Caco-2 (cell line): Measurements from ENCODE around the gene RNF4. TPM values are rescaled to one million over a fixed set of nuclear protein-coding genes. Genes with fewer than 3 reads are reported as not detected.
"Not testable (repeated sequence)": the region's sequence is repeated elsewhere in the genome, so short reads cannot be mapped to it uniquely, and the experiment has no call there.

ENCODE experiments used
- BruUV-seq: library from RNA; stranded (reverse); fragments of 400-500 nt; replicated peaks from 2 replicates; lab custom pipeline; 2021; lab: Mats Ljungman, UMichigan
- CTCF ChIA-PET: fragments of 300-600 bp; sonication (Branson Sonifier 250); formaldehyde crosslinking; loops from one replicate; lab custom pipeline; 2022; ENCODE audit warnings: antibody characterized with exemption; lab: Charles Lee
- POLR2A ChIA-PET: fragments of 300-600 bp; sonication (Branson Sonifier 250); formaldehyde crosslinking; loops from one replicate; lab custom pipeline; 2022; ENCODE audit warnings: antibody characterized with exemption; lab: Charles Lee
- DNase-seq, 2 experiments: peaks; one replicate each; pipeline versions ENCODE4 v3.0.0 to v3.0.0-alpha.2; 2020 to 2022
- H3K27me3 ChIP-seq: replicated peaks from 2 replicates; pipeline ENCODE4 v1.6.0; 2011; ENCODE audit warnings: low read length; ENCODE audit not compliant: control insufficient read depth, insufficient read depth
- H3K36me3 ChIP-seq: 2 replicates; pipeline ENCODE4 v1.5.1; 2011; ENCODE audit warnings: low read length; ENCODE audit not compliant: control insufficient read depth, insufficient read depth
- H3K4me1 ChIP-seq: fragments of 250-450 bp; sonication (Bioruptor Pico); 2 replicates; pipeline ENCODE4 v1.5.1; 2020; ENCODE audit warnings: mild to moderate bottlenecking
- H3K4me3 ChIP-seq: 2 replicates; pipeline ENCODE4 v1.5.1; 2011; ENCODE audit warnings: low read depth, mild to moderate bottlenecking, control low read depth, low read length
- H3K9me3 ChIP-seq: fragments of 250-450 bp; sonication (Bioruptor Pico); 2 replicates; pipeline ENCODE4 v1.5.1; 2020; ENCODE audit warnings: mild to moderate bottlenecking, moderate library complexity
- H3K27ac Mint-ChIP-seq: one replicate; pipeline ENCODE4 v1.8.0; 2022; ENCODE audit warnings: mixed read lengths; ENCODE audit not compliant: unreplicated experiment
- H3K27me3 Mint-ChIP-seq: one replicate; pipeline ENCODE4 v1.8.0; 2022; ENCODE audit warnings: mixed read lengths; ENCODE audit not compliant: insufficient read depth, unreplicated experiment
- H3K36me3 Mint-ChIP-seq: one replicate; pipeline ENCODE4 v1.8.0; 2022; ENCODE audit warnings: mild to moderate bottlenecking, mixed read lengths; ENCODE audit not compliant: insufficient read depth, unreplicated experiment
- H3K4me1 Mint-ChIP-seq: one replicate; pipeline ENCODE4 v1.8.0; 2022; ENCODE audit warnings: low read depth, mixed read lengths; ENCODE audit not compliant: unreplicated experiment
- H3K4me3 Mint-ChIP-seq: one replicate; pipeline ENCODE4 v1.8.0; 2022; ENCODE audit warnings: mild to moderate bottlenecking, moderate library complexity, mixed read lengths; ENCODE audit not compliant: unreplicated experiment
- H3K9me3 Mint-ChIP-seq: one replicate; pipeline ENCODE4 v1.8.0; 2022; ENCODE audit warnings: mixed read lengths; ENCODE audit not compliant: unreplicated experiment
- intact Hi-C: fragments of 100-400 bp; cut with micrococcal nuclease; formaldehyde crosslinking; loops from one replicate; pipeline ENCODE4 v1.10.0; 2022; ENCODE audit not compliant: unreplicated experiment
- total RNA-seq: library from RNA; stranded (reverse); gene quantifications from 2 replicates; pipeline ENCODE4 v1.2.3, GENCODE V29; 2022
- TF ChIP-seq, protein P1 (sequence below), 2 experiments: fragments of 200-600 bp in 1 of 2; IDR thresholded peaks; 1 replicate in 1 of 2; 2 replicates in 1 of 2; pipeline versions ENCODE4 v1.5.1 to v1.8.0; 2011 to 2022; ENCODE audit warnings: antibody characterized with exemption in 1 of 2, control low read depth in 1 of 2, inconsistent platforms in 1 of 2, low read depth in 1 of 2, low read length in 1 of 2, mild to moderate bottlenecking in 1 of 2, moderate library complexity in 1 of 2; ENCODE audit not compliant: insufficient read depth in 1 of 2, severe bottlenecking in 1 of 2, unreplicated experiment in 1 of 2

RNF4 gene
- total RNA-seq, 1 experiment from 2014 or later, result 75.4 TPM

DNA sequence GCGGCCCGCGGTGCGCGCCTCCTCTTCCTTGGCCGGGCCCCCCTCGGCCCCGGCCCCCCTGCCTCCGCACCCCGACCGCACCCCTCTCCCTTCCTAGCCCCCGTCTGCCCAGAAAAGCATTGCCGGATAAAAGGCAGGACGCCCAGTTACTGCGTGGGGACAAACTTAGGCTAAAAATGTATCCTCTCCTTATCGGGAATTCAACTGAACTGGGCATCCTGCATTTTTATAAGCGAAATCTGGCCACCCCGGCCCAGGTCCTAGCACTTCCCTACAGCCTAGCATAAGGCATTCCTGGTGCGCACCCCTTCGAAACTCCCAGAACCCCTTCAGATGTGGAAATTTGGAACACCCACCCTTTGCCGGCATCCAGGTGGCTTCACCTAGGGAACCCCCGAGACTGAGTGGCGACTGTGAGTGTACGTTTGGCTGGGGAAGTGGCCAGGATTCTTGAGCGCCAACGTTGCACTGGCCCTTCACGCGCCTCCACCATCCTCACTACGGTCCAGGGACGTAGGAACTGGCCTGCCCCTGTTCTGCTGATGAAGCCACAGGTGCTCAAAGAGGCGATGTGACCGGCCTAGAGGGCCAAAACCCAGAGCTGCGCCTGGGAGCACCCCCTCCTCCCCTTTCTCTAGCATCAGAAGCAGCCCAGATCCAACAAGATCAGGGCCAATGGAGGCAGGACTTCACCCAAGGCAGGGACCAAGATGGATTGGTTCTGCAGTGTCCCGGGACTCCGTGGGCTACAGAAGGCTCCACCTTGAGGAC is 5.7 kb upstream of the RNF4 start:
- Histone ChIP-seq H3K4me1 (peaks cover 7% of the 10 kb centered on the region), H3K4me3 (peak overlapping the region; percentile 33), H3K27me3 (no peaks in the 10 kb centered on the region), H3K9me3 (no peaks in the 10 kb centered on the region), H3K36me3 (no peaks in the 10 kb centered on the region)
- Mint-ChIP-seq H3K4me1 (peaks cover 8% of the 10 kb centered on the region), H3K27me3 (no peaks in the 10 kb centered on the region), H3K36me3 (peaks cover 10% of the 10 kb centered on the region), H3K4me3 (peak overlapping the region; percentile 70), H3K27ac (no peak overlapping the region), H3K9me3 (no peaks in the 10 kb centered on the region)
- ChIA-PET CTCF (interaction anchor here (0.6 to 1.5 kb wide), 2 partner anchors 59 to 243 kb away, joined by 6 to 14 read pairs; no protein-coding TSS in a partner anchor), POLR2A (interaction anchor here (1.2 kb wide), 1 partner anchor 201 kb away, joined by 4 read pairs; no protein-coding TSS in a partner anchor)
- TF ChIP-seq, protein P1, sequence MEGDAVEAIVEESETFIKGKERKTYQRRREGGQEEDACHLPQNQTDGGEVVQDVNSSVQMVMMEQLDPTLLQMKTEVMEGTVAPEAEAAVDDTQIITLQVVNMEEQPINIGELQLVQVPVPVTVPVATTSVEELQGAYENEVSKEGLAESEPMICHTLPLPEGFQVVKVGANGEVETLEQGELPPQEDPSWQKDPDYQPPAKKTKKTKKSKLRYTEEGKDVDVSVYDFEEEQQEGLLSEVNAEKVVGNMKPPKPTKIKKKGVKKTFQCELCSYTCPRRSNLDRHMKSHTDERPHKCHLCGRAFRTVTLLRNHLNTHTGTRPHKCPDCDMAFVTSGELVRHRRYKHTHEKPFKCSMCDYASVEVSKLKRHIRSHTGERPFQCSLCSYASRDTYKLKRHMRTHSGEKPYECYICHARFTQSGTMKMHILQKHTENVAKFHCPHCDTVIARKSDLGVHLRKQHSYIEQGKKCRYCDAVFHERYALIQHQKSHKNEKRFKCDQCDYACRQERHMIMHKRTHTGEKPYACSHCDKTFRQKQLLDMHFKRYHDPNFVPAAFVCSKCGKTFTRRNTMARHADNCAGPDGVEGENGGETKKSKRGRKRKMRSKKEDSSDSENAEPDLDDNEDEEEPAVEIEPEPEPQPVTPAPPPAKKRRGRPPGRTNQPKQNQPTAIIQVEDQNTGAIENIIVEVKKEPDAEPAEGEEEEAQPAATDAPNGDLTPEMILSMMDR (IDR thresholded peaks at IDR 0.05; ENCODE audit: insufficient read depth in 1 of 2, low read depth in 1 of 2, low read length in 1 of 2, severe bottlenecking in 1 of 2, unreplicated experiment in 1 of 2), result peak in 1 of 2 experiments; percentile 4
- no peak for DNase-seq
- intact Hi-C loops, result loop anchor here (1.0 to 5.0 kb wide), 3 partner anchors 46 to 243 kb away; partner anchors contain the start of genes CFAP99, HAUS3, POLN and ZFYVE28
- no TSS peak for BruUV-seq

GRCh38 chr4:2465032-2465431 is 3.9 kb upstream of the RNF4 start:
- H3K36me3 ChIP-seq, result no peaks in the 10 kb centered on the region
- DNase-seq, result no peak
- ChIA-PET CTCF (interaction anchor here (0.9 to 1.3 kb wide), 3 partner anchors 46 to 223 kb away, joined by 3 to 5 read pairs (median 4); partner anchors contain the start of genes CFAP99, FAM193A, HAUS3 and POLN), POLR2A (interaction anchor here (0.5 kb wide), 1 partner anchor 71 kb away, joined by 5 read pairs; the partner anchor contains the start of gene FAM193A)
- no peaks in the 10 kb centered on the region for H3K9me3 ChIP-seq
- BruUV-seq, result no TSS peak
- intact Hi-C loops, result no loop called here
- TF ChIP-seq, protein P1 (IDR thresholded peaks at IDR 0.05; ENCODE audit: insufficient read depth in 1 of 2, low read depth in 1 of 2, low read length in 1 of 2, severe bottlenecking in 1 of 2, unreplicated experiment in 1 of 2), result no peak
- no peak overlapping the region for H3K4me3 Mint-ChIP-seq
- H3K27me3 Mint-ChIP-seq, result no peaks in the 10 kb centered on the region
- H3K4me1 Mint-ChIP-seq, result peaks cover 8% of the 10 kb centered on the region
- peaks cover 25% of the 10 kb centered on the region for H3K36me3 Mint-ChIP-seq
- no peaks in the 10 kb centered on the region for H3K27me3 ChIP-seq
- H3K4me1 ChIP-seq, result peaks cover 7% of the 10 kb centered on the region
- H3K9me3 Mint-ChIP-seq, result no peaks in the 10 kb centered on the region
- H3K27ac Mint-ChIP-seq, result no peak overlapping the region
- H3K4me3 ChIP-seq, result no peak overlapping the region

- CTCF ChIA-PET, result interaction anchor here (1.3 kb wide), 1 partner anchor 47 kb away, joined by 5 read pairs; the partner anchor contains the start of gene CFAP99
- peaks cover 25% of the 10 kb centered on the region for H3K36me3 Mint-ChIP-seq
- H3K27ac Mint-ChIP-seq, H3K27me3 ChIP-seq, H3K27me3 Mint-ChIP-seq, intact Hi-C loops, H3K4me1 Mint-ChIP-seq, H3K4me1 ChIP-seq, H3K9me3 Mint-ChIP-seq, POLR2A ChIA-PET, H3K4me3 ChIP-seq, H3K9me3 ChIP-seq, BruUV-seq, H3K36me3 ChIP-seq, H3K4me3 Mint-ChIP-seq, DNase-seq: not testable (repeated sequence)
Measured at GRCh38 chr4:2465544-2465943, 3.4 kb upstream of the RNF4 start.
